Myocyte (in vitro differentiated cells): ENCODE measurements around the gene MROH7. TPM values are rescaled to one million over a fixed set of nuclear protein-coding genes. Genes with fewer than 3 reads are reported as not detected.
A peak's percentile ranks its signal among the peaks of the same experiment; 100 is the strongest.

Source experiments
- DNase-seq: peaks from one replicate; pipeline ENCODE4 v3.0.0-alpha.2; 2012; ENCODE audit warnings: low read depth
- total RNA-seq: library from RNA; depleted of rRNA; stranded (reverse); fragments of >200 nt; gene quantifications from 2 replicates; pipeline ENCODE4 v1.2.3, GENCODE V29; 2014

Gene MROH7
- total RNA-seq, 1 donor from 2014 or later = 1.2 TPM

DNA sequence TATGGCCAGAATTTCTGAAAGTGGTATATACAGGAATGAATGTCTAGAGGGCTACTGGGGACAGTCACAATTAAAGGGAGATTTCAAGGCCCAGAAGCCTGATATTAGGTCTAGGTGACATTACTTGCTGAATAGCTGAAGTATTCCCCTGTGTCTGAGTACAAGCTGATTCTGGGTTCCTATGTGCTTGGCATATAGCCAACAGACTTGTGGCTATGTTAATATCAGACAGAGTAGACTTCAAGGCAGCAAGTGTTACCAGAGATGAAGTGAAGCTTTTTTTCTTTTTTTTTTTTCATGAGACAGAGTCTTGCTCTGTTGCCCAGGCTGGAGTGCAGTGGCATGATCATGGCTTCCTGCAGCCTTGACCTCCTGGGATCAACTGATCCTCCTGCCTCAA, 82.4 kb downstream of the MROH7 start:
- DNase-seq = no peak

DNA sequence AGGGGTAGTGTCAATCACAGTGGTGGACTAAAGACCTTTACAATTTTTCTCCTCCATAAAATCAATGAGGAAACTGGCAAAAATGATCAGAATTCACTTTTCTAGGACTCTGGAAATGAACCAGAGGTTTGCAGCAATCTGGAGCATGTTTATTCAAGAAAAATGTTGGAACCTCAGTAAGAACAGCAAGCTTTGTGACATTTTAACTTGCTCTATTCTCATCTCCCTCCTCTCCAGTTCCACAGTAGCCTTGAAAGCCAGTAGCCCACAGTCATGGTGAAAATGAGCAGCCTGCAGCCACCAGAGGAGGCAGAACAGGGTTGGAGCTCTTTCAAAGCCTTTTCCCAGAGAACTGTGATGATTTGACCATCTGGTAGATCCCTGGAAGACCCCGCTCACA, 83.2 kb downstream of the MROH7 start:
- DNase-seq = no peak

DNA sequence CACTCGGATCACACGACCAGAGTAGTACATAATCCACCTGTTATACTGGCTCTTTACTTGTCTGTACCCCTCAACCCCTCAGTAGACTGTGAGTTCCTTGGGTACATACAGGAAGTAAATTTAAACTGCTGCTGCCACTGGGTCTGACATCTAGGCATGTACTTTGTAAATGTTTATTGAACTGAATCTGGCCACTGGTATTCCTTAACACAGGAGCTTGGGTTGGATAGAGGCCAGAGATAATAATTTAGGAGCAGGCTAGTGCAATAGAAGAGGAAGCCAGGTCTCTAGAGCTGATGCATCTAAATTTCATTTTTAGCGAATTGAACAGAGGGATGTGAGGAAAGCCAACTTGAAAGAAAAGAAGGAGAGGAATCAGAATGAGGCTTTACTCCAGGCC, 86.4 kb downstream of the MROH7 start:
- DNase-seq = no peak

DNA sequence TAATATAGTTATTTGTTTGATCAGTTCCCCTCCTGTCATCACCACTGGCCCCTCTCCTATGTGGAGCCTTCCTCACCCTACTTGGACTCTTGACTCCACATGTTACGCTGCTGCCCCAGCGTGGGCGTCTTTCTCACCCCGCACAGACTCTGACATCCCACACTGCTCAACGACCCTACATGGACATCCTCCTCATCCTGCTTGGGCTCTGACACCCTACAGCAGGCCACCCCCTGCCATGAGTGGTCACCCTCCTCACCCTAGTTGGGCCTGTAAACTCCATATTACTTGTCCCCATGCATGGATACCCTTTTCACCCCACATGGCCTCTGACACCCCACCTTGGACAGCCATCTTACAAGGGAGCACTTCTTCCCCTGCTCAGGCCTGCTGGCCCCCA, 95.1 kb downstream of the MROH7 start:
- no peak for DNase-seq

DNA sequence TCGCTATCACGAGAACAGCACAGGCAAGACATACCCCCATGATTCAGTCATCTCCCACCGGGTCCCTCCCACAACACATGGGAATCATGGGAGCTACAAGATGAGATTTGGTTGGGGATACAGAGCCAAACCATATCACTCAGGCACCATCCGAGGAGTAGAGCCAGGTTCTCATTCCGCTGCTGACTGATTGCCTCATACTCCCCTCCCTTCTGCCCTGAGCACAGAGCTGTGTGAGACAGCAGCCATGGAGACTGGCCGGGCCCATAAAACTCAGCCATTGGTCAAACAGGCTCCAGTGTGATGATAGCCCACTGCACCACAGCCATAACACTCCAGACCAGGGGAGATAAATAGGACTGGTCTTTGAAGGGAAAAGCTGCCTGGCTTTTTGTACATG, 96.7 kb downstream of the MROH7 start:
- DNase-seq = no peak

DNA sequence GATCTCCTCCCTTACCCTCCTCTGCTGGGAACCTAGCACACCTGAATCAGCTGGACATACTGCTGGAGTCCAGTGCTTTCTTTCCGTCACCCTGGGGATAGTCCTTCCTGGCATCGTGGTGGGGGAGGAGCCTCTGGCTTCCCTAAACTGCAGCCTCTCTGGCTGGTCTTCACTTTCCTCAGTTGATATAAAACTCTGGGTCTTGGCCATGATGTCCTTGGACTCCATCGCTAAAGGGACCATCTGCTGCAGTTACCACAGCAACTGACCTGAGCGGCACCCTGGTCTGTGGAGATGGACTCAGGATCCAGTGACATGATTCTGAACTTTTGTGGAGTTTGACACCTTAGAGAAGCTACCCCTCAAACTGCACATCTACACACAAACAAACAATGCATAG, 99.9 kb downstream of the MROH7 start:
- DNase-seq = no peak

DNA sequence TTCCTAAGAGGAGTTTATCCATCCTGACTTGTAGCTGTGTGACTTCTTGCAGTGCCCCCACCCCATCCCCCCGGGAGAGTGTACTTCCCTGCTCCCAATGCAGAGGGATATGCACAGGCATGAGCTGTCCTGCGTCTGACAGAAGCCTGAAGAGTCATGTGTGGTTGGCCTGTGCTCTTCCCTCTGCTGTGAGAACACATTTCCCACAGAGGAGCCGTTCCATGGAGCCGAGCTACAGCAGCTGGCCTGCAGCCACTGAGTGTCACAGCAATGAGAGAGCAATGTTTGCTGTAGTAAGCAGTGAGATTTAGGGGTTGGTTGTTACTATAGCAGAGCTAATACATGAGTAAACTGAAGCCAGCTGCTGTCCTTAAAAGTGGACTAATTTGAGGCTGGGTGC, 100.7 kb downstream of the MROH7 start:
- peak; percentile 25 for DNase-seq

DNA sequence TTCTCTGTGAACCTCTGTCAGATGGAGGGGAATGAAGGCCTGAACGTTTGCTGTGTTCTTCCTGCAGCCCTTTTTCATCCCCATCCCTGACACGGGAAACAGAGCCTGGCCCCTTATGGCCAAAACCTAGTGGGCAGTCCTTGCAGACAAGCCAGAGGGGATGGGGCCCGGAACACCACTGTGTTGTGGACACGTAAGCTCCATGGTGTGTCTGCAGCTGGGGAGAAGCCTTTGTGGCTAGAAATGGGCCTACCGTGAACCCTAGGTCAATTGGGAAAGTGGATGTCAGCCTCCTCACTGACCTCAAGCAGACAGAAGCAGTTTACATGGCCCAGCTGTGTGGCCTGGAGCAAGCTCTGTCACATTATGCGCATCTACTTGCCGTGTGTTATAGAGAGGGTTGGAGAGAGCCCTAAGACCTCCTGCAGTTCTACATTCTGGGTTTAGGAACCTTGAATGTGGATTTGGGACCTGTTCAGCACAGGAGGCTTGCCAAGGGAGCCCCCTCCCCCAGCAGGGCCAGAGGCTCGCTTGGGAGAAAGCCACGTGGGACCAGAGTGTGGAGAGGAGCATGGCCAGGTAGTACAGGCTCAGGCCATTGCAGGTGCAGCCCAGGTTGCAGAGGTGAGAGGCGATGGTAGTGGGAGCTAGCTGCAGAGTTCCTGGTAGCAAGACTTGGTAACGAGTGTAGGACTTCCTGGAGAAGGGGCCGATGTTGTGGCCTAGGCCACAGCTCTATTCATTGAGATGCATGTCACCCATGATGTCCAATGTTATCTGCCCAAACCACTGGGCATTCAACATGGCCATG, 102.0 kb downstream of the MROH7 start:
- no peak for DNase-seq

DNA sequence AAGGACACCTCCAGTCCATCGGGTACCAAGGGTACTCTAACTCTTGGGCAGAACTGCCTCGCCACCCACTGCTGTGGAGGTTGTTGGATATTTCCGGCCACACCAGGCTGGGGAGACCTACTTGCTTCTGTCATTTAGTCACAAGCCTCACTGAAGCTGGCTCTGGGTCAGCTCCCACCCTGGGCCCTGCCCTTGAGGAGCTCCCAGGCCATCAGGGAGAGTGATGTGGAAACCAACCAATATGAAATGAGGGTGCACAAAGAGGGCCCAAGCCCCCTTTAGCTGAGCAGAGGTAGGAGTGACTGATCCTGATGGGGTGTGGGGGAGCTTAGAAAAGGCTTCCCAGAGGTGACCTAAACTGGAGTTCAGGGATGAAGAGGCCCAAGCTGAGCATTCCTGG, 103.1 kb downstream of the MROH7 start:
- no peak for DNase-seq

DNA sequence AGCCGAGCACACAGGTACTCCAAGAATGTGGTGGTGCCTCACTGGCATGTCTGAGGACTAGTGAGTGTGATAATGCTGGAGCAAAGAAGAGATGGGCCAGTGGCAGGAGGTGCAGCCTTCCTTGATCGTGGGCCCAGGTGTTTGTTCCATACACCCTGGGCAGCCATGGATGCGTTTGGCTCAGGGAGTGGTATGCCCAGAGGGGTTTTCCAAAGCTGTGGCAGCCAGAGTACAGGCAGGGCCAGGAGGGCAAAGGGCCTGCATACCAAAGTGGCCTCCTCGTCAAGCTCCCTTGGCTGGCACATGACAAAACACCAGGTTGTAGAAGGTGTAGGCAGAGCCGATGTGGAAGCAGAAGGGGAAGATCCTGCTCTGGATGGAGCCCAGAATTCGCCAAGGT, 103.7 kb downstream of the MROH7 start:
- no peak for DNase-seq

DNA sequence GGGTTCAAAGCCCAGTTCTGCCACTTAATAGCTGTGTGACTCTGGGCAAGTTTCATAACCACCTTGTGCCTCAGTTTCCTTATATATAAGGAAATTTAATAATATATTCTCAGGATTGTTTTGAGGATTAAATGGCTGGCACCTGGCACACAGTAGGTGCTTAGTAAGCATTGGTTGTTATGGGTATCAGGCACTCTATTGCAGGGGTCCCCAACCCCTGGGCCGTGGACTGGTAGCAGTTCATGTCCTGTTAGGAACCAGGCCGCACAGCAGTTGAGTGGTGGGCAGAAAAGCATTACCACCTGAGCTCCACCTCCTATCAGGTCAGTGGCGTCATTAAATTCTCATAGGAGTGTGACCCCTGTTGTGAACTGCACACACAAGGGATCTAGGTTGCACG, 104.3 kb downstream of the MROH7 start:
- DNase-seq = no peak

DNA sequence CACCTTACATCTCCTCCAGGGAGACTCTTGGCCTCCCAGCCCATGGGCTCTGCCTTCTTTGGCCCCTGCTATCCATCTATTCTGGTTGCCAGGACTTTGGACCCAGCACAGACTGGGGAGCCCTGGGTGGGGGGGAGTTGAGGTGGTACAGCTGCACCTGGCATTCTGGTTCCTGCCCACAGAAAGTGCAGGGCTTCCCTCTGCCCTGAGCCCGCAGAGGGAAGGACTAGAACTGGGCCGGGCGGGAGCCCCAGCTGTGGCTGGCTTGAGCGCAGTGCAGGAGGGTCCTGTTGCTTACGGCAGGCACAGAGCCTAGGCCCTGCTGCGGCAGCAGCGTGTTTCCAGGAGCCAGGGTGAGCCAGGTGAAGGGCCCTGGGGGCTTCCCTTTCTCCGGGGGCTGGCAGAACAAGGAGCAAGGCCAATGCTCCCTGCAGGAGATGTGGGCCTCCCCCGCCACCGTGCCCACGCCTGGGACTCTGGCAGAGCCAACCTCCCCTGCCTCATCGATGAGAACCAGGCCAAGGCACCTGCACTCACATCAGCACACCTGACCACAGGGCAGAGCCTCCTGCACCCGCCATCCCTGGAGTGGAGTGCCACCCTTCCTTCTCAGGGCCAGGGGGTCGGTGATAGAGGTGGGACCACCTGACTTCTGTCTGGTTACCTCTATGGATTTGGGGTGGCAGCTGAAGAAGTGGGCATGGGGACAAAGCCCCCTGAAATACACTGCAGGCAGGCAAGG, 106.7 kb downstream of the MROH7 start:
- DNase-seq = no peak

DNA sequence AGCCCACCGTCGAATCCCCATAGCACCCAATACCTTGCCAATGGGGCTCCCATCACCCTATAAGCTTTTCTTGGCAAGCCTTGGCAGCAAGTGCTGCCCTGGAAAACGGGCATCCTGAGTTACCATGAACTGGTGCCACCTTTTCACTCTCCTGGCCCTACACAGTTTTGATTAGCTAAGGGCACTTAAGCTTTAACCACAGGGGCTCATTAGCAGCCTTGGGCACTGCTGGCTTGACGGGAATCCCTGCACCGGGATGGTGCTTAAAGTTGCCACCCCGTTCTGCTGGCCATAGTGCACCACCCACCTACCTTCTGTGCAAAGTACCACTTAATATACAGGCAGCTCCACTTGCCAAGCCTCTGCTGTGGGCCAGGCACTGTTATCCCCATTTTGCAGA, 109.0 kb downstream of the MROH7 start:
- no peak for DNase-seq

DNA sequence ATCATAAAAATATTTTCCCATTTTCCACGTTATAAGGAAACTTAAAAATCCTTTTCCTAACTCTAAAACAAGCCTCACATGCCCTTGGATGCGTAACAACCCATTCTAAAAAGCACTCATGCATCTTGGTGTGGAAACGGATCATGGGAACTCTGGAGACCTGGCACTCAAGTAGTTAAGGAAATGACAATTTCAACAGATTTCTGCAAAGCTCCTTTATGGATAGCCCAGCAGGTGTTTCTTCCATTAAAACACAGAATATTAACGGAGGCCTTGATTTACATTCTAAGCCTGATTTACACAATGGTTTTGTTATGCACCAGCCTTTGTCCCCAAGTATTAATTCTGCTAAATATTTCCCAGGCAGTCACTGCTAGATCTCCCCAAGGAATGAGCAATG, 109.8 kb downstream of the MROH7 start:
- DNase-seq = no peak

DNA sequence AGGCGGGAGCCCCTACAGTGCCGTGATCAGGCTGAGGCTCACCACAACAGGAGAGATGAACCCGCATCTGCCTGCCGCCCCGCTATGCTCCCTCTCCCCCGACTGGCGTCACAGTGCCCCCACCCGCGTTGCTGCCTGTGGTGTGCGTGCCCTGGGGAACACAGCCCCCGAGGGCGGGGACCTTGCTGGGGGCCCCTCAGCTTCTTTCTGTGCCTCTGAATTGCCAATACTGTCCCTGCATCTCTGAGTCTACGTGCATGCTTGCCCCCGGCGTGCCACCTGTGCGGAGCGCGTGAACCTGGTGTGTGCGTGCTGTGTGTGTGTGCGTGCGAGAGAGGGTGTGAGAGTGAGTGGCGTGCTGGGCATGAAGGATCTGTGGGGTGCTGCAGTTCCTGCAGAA, 112.5 kb downstream of the MROH7 start:
- DNase-seq = no peak

DNA sequence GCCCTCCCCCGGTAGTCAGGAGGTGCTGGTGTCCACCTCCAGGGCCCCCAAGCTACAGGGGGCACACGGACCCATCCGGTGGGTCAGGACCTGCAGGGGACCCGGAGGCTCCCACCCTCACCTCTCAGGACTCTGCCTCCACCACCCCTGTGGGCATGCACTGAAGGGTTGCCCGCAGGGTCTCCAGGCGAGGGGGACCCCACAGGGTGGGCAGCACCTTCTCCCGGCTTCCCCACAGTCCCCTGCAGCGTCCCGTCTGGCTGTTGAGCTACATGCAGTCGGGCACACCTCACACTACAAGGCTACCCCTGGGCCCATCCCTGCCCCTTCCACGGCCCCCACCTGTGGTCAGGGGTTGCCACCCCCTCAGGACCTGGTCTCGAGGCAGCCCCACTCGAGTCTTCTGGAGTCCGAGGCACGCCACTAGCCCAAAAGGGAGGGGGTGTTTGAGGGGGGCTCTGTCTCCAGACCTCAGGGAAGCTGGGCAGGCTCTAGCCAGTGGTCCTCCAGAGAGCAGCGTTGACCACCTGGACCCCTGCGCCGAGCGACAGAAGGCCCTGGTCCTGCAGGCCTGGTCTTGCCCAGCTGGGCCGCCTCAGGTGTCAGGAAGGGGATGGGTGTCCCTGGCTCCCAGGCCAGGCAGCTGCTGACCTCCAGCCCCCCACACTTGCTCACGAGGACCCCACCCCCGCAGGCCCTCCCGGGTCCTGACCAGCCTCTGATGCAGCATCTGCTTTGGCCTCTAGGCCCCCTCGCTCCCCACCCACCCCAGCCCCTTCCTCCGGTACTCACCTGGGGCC, 113.1 kb downstream of the MROH7 start:
- no peak for DNase-seq

DNA sequence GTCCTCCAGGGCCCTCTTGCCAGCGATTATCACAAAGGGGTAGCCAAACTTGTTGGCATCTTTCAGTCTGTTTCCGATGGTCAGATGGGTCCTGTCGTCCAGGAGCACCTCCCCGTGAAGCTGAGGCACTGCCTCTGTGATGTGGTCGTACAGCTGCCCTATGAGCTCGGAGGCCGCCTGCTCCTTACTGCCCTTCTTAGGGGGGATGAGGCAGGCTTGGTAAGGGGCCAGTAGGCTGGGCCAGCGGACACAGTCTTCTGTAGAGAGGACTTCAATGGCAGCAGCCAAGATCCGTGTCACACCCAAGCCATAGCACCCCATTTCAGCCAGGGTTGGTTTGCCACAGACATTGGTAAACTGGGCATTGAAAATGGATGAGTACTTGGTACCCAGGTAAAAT, 116.2 kb downstream of the MROH7 start:
- no peak for DNase-seq

DNA sequence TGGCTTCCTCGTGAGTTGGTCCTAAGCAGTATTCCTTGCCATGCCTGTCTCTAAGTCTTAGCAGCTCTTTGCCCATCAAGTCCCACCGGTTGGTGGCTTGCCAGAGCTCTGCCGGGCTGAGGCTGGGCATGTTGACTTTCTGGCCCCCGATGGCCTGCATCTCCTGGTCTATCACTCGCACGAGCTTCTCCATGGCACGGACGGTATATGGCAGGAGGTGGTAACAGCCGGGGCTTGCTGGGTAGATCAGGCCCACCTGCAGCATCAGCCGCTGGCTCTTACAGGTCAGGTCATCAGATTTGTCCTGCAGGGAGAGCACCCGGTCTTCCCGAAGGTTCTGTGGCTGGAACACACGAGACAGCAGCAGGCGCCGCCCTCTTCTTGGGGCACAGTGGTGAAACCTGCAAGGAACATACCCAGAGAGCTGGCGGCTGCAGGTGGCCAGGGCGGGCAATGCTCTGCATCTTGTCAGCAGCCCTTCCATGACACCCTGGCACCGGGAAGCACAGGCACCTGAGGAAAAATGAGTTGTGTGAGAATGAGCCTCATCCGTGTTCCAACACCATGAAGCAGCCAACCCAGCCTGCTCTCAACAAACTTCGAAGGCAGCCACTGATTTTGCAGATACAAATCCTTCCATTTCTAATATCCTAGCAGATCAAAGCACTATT, 117.2 kb downstream of the MROH7 start:
- no peak for DNase-seq
